GM21717 (cell line): Measurements from ENCODE around the gene APBB2.
A peak's percentile ranks its signal among the peaks of the same experiment; 100 is the strongest.
"Not testable (repeated sequence)": the region's sequence is repeated elsewhere in the genome, so short reads cannot be mapped to it uniquely, and the experiment has no call there.

Source experiments
- ATAC-seq: cut with Tn5 transposase; IDR thresholded peaks from one replicate; pipeline ENCODE4 v1.9.1; 2021; ENCODE audit warnings: mild to moderate bottlenecking, moderate library complexity; ENCODE audit not compliant: unreplicated experiment

Gene APBB2

DNA sequence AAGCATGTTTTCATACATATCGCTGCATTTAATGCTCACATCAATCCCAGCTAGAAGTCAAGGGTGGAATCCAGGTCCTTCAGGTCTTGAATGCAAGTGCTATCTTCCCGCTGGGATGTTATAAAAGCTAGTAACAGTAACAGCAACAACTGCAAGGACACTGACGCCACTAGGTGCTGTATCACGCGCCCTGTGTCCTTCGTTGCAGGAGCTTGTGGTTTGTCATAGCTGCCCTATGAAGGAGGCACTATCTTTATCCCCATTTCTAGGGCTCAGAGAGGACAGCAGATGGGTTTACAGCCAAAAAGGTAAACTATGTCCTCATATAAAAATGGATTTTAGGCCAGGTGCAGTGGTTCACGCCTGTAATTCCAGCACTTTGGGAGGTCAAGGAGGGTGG lies 261.7 kb downstream of the APBB2 start:
- no peak for ATAC-seq

DNA sequence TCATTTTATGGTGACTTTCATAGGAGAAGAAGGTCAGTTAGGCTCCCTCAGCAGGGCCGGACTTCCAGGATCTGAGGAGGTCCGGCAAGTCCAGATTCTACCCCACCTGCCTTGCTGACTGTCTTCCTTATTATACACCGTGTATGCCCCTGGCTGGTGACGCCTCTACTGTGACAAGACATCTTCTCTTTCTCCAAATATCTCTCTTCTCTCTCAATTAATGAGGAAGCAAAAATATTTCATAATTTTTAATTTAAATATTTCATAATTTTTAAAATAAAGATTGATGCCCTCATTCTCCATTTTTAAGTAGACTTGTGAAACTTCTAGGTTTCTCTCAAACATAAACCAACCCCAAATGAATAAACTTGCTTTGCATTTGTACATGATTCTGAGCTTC lies 262.1 kb downstream of the APBB2 start:
- no peak for ATAC-seq

DNA sequence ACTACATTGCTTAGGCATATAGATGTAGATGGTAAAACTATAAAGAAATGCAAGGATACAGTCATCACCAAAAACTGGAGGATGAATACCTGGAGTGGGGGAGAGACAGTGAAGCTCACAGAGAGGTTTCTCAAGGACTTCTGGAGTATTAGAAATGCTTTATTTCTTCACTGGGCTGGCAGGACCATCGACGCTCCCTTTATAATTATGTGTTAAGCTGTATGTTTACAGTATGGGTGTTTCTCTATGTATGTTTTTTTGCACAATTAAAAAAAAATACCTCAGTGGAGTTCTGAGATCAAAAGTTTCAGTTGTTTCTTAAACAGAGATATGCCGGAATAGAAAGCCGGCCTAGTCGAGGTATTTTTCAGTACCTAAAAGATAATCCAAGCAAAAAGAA lies 263.3 kb downstream of the APBB2 start:
- ATAC-seq: no peak

DNA sequence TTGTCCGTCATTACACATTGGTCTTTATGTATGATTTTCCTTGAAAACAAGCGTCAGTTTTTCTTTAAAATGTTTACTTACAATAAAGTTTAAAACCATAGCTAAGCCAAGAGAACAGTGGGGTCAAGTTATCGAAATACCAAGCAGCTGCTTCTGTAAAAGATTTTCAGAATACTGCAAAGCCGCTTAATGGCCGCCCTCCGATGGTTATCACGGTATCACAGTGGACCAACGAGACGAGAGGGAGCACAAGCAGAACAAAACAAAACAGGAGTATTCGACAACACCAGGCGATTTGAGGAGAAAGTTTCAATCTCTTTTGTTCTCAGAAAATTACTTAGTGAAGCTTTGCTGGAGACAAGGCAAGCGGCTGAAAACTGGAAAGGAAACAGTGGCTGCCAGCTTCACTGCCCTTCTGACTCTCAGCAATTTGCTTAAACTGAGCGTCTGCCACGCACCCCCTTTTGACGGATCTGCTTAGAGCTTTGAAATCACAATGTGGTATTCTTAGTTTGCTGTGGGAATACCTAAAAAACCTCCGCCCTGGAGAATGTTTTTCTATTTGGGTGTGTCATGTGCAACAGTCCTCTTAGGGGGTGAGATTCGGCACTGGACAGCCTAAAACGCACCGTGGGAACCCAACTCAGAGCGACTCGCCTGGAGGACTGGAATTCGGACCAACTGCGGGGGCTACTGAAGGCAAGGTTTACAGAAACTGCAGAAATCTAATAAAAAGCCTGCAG lies 264.8 kb downstream of the APBB2 start:
- no peak for ATAC-seq

DNA sequence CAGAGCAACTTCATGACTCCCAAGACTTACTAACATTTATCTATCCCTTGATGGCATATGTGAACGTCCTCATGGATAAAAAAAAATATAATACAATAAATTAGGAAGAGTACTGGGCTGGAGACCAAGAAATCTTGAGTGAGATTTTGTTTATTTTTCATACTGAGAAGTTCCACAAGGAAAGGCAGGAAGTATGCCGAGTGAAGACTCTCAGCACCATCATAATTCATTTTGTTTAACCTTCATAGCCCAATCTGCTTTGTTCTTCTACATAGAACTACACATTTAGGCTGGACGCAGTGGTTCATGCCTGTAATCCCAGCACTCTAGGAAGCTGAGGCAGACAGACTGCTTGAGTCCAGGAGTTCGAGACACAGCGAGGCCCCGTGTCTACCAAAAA lies 266.3 kb downstream of the APBB2 start:
- ATAC-seq: no peak

- no peak for ATAC-seq
Measured at GRCh38 chr4:40946652-40947051, 267.7 kb downstream of the APBB2 start.

GRCh38 chr4:40940756-40941155 lies 273.6 kb downstream of the APBB2 start:
- ATAC-seq: no peak

DNA sequence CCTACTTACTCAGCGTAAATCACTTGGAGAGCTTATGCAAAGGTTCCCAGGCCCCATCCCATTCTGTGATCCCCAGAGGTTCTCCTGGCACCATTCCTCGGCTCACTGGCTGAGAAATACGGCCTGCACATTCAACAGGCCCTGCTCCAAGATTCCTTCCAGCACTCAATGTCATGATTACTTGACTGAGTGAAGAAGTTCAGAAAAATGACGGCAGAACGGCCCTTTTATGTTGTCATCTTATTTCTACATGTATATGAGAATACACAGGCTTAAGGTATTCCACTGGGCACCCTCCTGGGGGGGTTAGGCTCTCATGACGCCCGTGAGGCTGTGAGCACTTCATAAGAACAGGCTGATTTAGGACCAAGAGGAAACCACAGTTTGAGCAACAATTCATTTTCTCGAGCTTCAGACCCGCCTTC lies 274.0 kb downstream of the APBB2 start:
- ATAC-seq: no peak

- no peak for ATAC-seq
Measured at GRCh38 chr4:40939856-40940255, 274.5 kb downstream of the APBB2 start.

DNA sequence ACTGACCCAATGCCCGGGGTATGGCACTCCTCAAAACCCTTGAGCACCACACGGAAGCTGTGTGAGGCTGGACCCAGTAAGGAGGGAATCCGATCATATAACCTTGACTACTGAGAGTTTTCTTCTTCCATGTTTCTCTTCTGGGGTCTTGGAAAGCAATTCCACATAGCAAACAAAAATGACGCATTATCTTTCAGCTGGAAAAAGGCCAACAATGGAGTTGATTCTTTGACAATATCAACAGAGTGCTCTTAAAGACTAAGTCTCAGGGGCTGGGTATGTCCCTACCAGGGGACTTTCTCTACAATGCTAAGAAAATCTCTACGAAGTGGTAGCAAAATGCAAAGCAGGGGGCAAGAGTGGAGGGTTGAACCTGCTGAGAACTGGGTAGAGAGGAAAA lies 276.0 kb downstream of the APBB2 start:
- ATAC-seq: no peak

DNA sequence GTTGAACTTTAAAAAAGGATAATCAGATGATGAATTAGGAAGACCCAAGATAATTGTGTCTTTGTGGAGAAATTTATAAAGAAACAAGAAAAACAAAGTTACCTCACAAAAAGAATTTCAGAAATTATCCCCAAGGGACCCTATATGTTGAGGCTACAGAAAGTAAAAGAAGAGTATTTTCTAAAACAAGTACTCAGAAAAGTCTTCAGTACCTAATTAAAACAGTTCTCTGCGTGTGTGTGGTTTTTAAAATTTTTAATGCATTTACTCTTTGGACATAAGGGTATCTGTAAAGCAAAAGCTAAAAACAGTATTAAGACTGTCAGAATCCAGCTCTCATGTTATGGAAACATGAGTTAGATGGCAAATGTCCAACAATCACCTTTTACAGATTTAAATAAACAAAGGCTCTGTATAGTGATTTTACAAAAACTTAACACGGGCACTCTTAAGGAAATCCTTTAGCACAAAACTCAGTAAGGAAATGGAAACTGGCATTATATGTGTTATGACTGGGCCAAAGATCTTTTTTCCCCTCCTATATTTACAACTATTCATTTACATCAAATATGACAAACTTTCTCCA lies 277.1 kb downstream of the APBB2 start:
- ATAC-seq: no peak

- no peak for ATAC-seq
Measured at GRCh38 chr4:40934676-40935075, 279.7 kb downstream of the APBB2 start.

DNA sequence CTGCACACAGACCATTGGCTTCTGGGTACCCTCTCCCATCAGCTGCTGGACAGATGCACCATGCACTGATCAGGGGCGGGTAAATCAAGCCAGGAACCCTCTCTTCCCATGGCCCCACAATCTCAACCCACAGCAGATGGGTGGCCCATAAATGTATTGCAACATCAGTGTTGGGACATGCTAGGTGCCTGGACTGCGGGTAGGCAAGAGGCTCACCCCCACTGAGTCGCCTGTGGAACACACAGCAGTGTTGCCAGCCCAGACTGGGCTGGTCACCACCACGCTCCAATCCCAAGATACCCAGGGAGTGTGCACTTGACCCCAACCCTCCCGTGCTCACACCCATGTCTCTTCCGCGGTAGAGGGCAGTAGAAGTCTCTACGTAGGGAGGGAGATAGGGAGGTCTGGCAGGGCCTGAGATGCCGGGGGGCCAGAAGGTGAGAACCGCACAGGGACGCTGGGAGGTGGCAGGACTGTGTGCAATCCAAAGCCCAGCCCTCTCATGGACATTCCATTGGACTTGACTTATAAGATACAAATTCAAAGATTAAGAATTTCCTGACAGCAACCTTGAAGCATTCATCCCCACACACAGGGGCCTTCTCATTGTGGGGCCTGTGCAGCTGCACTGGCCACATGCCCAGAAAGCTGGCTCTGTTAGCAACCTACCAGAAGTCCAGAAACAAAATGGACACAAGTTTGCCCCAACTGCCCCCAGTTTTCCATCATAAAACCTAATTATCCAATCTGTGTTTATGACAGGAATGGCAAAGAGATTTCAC lies 280.9 kb downstream of the APBB2 start:
- no peak for ATAC-seq

GRCh38 chr4:40931841-40932240 lies 282.5 kb downstream of the APBB2 start:
- ATAC-seq: no peak

- no peak for ATAC-seq
Measured at GRCh38 chr4:40931238-40931637, 283.1 kb downstream of the APBB2 start.

- ATAC-seq: no peak
Measured at GRCh38 chr4:40927074-40927473, 287.3 kb downstream of the APBB2 start.

DNA sequence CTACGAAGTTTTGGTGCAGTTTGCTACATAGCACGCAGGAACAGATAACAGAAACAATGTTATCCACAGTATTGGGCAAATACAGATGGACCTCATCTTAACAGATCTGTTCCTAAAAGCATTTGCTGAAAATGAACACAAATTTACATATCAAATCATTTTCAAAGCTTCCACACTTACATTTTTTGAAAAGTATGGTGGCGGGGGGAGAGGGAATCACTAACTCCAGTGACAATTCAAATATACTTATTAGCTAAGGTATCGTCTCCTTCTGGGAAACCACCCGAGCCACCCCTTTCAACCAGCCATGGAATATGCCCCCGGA lies 289.6 kb downstream of the APBB2 start:
- ATAC-seq: no peak

DNA sequence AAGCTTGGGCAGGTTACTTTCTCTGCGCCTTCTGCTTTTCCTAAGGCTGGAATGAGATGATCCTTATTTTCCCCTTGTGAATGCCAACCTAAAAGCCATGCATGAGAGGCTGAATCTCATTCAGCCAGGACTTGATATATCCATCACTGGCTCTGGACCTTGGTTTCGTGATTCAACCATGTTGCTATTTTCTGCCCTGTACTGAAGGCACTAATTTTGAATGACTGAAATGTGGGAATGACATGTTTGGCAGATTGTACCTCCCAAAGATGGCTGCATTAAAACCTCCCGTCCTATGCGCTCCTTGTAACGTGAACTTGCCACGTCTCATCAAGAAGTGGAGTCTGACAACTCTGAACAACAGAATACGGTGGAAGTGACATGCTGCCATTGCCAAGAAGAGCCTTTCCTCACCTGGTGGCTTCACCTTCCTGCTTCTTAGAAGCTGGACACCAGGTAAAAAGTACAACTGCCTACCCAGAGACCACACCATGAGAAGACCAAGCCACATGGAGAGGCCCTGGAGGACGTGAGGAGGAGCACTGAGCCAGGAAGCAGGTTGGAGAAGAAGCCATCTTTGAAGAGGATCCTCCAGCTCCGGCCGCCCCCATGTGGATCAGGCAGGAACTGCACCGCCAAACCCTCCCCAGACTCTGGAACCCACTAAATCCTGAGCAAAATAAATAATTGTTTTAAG lies 290.1 kb downstream of the APBB2 start:
- ATAC-seq: peak; percentile 70

GRCh38 chr4:40923316-40924095 lies 290.8 kb downstream of the APBB2 start:
- ATAC-seq: no peak

DNA sequence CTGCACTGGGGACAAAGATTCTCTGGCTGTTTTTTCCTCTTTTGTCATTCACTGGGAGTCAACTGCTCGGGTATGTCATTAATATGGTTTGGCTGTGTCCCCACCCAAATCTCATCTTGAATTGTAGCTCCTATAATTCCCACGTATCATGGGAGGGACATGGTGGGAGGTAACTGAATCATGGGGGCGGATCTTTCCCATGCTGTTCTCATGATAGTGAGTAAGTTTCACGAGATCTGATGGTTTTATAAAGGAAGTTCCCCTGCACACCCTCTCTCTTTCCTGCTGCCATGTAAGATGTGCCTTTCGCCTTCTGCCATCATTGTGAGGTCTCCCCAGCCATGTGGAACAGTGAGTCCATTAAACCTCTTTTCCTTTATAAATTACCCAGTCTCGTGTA lies 294.4 kb downstream of the APBB2 start:
- not testable (repeated sequence) for ATAC-seq

GRCh38 chr4:40918330-40918729 lies 296.0 kb downstream of the APBB2 start:
- no peak for ATAC-seq
